Naive thymus-derived CD8-positive, alpha-beta T cell (primary cell): ENCODE measurements around the gene INPP5A. TPM values are rescaled to one million over a fixed set of nuclear protein-coding genes. Genes with fewer than 3 reads are reported as not detected.
A peak's percentile ranks its signal among the peaks of the same experiment; 100 is the strongest.

Source experiments
- ATAC-seq, 2 donors: fragments of 150-1000 bp; cut with Tn5 transposase in 1 of 2; sonication (Bioruptor Pico), chemical (Tn5 transposase) in 1 of 2; 1 replicate in 1 of 2; 2 replicates in 1 of 2; pipeline ENCODE4 v1.10.0; 2021; ENCODE audit warnings: mild to moderate bottlenecking in 2 of 2, moderate library complexity in 2 of 2
- POLR2A ChIA-PET: fragments of 350-600 bp; sonication (Branson Sonifier 250); formaldehyde crosslinking; loops from one replicate; lab custom pipeline; 2021; ENCODE audit warnings: antibody characterized with exemption; lab: Charles Lee
- DNase-seq, 10 donors: peaks; one replicate each; pipeline versions ENCODE4 v3.0.0 to v3.0.0-alpha.2; 2020 to 2022
- H3K27ac Mint-ChIP-seq, 10 donors: one replicate each; pipeline ENCODE4 v1.8.0; 2020 to 2022; ENCODE audit warnings: mild to moderate bottlenecking in 10 of 10, mixed read lengths in 10 of 10, moderate library complexity in 4 of 10, inconsistent platforms in 1 of 10
- H3K27me3 Mint-ChIP-seq, 5 donors: one replicate each; pipeline ENCODE4 v1.8.0; 2021 to 2022; ENCODE audit warnings: mixed read lengths in 5 of 5
- H3K36me3 Mint-ChIP-seq, 3 donors: one replicate each; pipeline ENCODE4 v1.8.0; 2020 to 2022; ENCODE audit warnings: mixed read lengths in 3 of 3, mild to moderate bottlenecking in 2 of 3, inconsistent platforms in 1 of 3
- H3K4me1 Mint-ChIP-seq, 4 donors: one replicate each; pipeline ENCODE4 v1.8.0; 2021 to 2022; ENCODE audit warnings: mixed read lengths in 4 of 4
- H3K4me3 Mint-ChIP-seq, 10 donors: one replicate each; pipeline ENCODE4 v1.8.0; 2020 to 2022; ENCODE audit warnings: mild to moderate bottlenecking in 10 of 10, mixed read lengths in 10 of 10, moderate library complexity in 6 of 10, inconsistent platforms in 1 of 10
- H3K9me3 Mint-ChIP-seq, 9 donors: one replicate each; pipeline ENCODE4 v1.8.0; 2020 to 2022; ENCODE audit warnings: mixed read lengths in 9 of 9, mild to moderate bottlenecking in 3 of 9, inconsistent platforms in 1 of 9, moderate library complexity in 1 of 9
- polyA plus RNA-seq, 3 donors: library from polyadenylated mRNA; unstranded; fragments of 300-500 nt; fragmentation: Illumina TruSeq; gene quantifications; one replicate each; pipeline ENCODE4 v1.2.3, GENCODE V29; 2021
- total RNA-seq, 8 experiments: library from RNA in 2 of 8; stranded (reverse) in 2 of 8; gene quantifications; one replicate each; pipeline ENCODE4 v1.2.3 and lab custom pipeline; 2021 to 2026

The INPP5A gene
- total and polyA plus RNA-seq, 5 experiments from 2014 or later = 0.51 to 33.7 (median 3.9) TPM

DNA sequence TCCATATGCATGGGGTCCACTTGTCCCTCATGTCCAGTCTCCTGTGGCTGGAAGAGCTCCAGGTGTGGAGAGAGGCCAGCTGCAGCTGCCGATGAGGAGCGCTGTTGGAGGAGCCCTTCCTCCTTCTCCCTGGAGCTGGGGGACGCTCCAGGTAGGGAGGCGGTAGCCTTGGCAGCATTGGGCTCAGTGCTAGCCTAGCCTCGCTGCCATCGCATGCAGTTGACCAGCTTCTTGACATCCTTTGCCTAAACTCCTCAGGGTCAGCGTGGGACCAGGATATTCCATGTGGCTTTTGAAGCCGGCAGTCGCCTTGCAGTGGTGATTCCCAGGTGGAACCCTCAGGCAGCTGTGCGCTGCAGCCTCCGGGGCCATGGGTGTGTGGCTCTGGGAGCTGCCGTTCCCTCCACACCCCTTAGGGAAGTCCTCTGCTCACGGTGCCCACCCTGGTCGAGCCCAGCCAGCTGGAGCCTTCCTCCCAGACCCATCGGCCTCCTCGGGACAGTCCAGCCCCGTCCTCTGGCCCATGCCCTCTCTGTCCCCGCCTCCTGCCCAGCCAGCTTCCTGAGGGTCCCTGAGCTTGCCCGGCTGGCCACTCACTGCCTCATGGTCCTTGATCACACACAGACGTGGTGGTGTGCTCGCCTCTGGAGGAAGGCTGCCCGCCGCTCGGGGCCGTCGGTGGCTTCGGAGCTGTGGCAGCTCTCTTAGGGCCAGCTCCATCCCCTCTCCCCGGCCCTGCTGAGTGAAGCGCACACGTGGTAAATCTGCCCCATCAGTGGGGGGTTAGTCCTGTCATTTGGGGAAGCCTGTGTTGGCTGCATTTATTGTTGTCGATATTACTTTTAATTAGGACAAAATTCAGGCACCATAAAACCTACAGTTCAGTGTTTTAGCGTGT lies 21.2 kb downstream of the INPP5A start:
- H3K9me3 Mint-ChIP-seq = no peaks in the 10 kb centered on the region
- H3K27ac Mint-ChIP-seq = no peak overlapping the region
- POLR2A ChIA-PET = interaction anchor here (0.9 kb wide), 1 partner anchor 9 kb away, joined by 3 read pairs; no protein-coding TSS in a partner anchor
- DNase-seq (no peak), ATAC-seq (no peak)
- H3K4me1 Mint-ChIP-seq = peaks cover 27 to 58% (median 44%) of the 10 kb centered on the region in 4 donors
- no peak overlapping the region for H3K4me3 Mint-ChIP-seq
- H3K27me3 Mint-ChIP-seq = no peaks in the 10 kb centered on the region
- H3K36me3 Mint-ChIP-seq = no peaks in the 10 kb centered on the region

DNA sequence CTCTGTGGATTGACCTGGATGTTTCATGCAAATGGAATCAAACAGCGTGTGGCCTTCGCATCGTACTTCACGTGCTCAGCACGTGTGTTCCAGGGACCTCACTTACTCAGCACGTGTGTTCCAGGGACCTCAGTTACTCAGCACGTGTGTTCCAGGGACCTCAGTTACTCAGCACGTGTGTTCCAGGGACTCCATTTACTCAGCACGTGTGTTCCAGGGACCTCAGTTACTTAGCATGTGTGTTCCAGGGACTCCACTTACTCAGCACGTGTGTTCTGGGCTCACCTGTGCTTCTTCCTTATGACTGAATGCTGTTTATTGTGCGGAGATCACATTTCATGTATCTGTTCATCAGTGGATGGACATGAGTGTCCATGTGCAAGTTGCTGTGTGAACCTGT lies 22.0 kb downstream of the INPP5A start:
- DNase-seq (no peak), ATAC-seq (no peak)
- peak overlapping the region in 2 of 10 donors; percentile 3 to 6 for H3K4me3 Mint-ChIP-seq
- no peaks in the 10 kb centered on the region for H3K27me3 Mint-ChIP-seq
- POLR2A ChIA-PET = interaction anchor here (1.2 kb wide), 1 partner anchor 17 kb away, joined by 5 read pairs; no protein-coding TSS in a partner anchor
- peaks cover 30 to 61% (median 49%) of the 10 kb centered on the region in 4 donors for H3K4me1 Mint-ChIP-seq
- no peaks in the 10 kb centered on the region for H3K36me3 Mint-ChIP-seq
- no peaks in the 10 kb centered on the region for H3K9me3 Mint-ChIP-seq
- no peak overlapping the region for H3K27ac Mint-ChIP-seq

DNA sequence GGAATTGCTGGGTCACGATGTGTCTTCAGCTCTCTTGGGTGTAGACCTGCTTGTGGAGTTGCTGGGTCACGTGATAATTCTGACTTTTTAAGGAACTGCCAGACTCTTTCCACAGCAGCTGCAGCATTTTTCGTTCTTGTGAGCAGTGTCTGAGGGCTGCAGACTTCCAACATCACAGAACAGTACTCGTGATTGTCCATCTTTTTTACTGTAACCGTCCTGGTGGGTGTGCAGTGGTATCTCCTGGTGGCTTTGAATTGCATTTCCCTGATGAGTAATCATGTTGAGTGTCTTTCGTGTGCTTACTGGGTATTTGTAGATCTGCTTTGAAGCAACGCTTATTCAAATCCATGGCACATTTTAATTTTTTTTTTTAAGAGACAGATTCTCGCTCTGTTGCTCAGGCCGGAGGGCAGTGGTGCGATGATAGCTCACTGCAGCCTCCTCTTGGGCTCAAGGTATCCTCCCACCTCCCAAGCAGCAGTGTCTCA lies 22.7 kb downstream of the INPP5A start:
- H3K27ac Mint-ChIP-seq = peak overlapping the region in 3 of 10 donors; percentile 15 to 64 (median 27)
- peak overlapping the region in 2 of 10 donors; percentile 9 to 16 for H3K4me3 Mint-ChIP-seq
- no peaks in the 10 kb centered on the region for H3K36me3 Mint-ChIP-seq
- ATAC-seq (no peak), DNase-seq (no peak)
- peaks cover 34 to 66% (median 52%) of the 10 kb centered on the region in 4 donors for H3K4me1 Mint-ChIP-seq
- no peaks in the 10 kb centered on the region for H3K9me3 Mint-ChIP-seq
- POLR2A ChIA-PET = interaction anchor here (1.2 kb wide), 1 partner anchor 16 kb away, joined by 5 read pairs; no protein-coding TSS in a partner anchor
- H3K27me3 Mint-ChIP-seq = no peaks in the 10 kb centered on the region

DNA sequence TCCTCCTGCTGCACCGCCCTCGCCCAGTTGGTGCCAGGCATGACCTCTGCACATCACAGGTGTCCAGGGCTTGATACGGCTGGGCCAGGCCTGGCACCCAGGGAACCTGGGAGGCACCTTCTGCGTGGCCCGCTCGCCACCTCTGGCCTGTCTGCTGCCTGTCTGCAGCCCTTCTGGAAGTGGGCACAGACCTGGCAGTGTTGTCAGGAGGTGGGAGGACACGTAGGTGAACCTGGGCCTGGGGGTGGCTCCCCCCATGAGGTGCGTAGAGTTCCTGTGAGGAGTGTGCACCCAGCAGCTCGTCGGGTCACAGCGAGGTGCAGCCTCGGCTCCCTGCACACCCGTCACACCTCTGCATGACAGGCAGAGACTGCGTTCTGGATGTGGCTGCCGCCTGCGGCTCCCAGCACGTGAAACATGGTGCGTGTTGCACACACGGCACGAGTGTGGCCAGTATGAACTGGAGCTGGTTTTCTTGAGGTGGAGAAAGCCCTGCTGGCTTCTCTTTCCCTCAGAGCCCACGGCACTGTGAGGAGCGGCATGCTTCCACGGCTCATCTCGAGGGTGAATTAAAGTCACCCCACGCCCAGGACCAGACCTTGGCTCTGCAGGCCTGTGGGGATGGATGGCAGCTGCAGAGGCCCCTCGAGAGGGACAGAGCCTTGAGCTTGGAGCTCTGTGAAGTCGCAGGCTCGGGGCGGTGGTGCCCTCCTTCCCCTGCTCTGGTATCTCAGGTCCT lies 24.8 kb downstream of the INPP5A start:
- H3K4me3 Mint-ChIP-seq = no peak overlapping the region
- H3K4me1 Mint-ChIP-seq = peaks cover 32 to 66% (median 58%) of the 10 kb centered on the region in 4 donors
- H3K27ac Mint-ChIP-seq = no peak overlapping the region
- H3K27me3 Mint-ChIP-seq = no peaks in the 10 kb centered on the region
- DNase-seq = no peak
- ATAC-seq = no peak
- H3K36me3 Mint-ChIP-seq = no peaks in the 10 kb centered on the region
- POLR2A ChIA-PET = interaction anchor here (1.2 kb wide), 1 partner anchor 11 kb away, joined by 3 read pairs; no protein-coding TSS in a partner anchor
- no peaks in the 10 kb centered on the region for H3K9me3 Mint-ChIP-seq

DNA sequence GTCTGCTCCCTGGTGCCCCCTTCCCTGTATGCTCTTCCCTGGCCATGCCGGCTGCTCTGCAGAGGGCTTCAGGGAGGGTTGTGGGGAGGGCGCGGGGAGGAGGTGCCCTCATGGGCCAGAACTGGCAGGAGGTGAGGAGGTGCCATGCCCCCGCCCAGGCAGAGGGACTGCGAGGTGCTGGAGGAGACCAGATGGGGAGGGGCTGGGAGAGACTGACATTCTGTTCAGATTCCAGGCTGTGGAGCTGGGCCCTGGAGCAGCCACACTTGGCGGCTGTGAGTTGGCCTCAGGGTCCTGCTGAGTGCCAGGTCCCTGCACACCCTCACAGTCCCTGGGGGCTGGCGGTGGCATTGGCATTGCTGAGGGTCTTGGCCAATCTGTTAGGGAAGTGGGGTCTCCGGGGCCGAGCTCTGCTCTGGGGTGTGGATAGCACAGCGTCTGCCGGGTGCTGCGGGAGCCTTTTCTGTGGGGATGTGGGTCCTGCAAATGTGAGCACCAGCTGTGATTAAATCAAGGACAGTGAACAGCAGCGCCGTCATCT lies 25.4 kb downstream of the INPP5A start:
- no peaks in the 10 kb centered on the region for H3K36me3 Mint-ChIP-seq

DNA sequence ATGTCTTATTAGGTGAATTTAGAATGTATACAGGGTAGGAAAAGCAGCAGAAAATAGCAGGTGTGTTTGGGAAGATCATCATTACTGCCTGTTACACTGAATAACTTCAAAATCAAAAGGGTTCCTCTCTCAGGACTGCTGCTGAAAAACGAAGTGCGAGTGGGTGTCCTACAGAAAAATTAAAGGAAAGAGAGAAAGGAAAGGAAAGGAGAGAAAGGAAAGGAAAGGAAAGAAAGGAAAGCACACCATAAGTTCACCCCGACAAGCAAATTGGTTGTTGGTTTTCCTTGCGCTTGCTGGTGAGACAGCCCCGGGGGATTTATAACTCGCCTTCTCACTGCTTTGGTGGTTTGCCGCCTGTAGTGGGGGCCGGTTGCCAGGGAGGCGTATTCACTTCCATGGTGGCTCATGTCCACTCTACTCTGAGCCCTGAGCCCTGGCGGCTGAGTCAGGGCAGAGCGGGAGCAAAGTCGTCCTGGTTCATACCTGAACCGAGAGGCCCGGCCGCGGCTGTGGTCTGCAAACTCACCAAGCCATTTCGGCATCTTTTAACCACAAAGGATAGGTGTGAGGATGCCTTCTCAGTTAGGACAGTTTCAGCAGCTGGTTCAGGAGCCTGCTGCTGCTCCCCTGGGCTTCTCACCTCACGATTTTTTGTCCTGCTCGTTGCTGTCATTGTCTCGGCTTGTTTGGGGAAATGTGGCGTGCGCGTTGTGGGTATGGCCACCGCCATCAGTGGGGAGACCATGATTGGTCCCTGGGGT lies 26.1 kb downstream of the INPP5A start:
- POLR2A ChIA-PET = interaction anchor here (1.2 kb wide), 1 partner anchor 12 kb away, joined by 3 read pairs; no protein-coding TSS in a partner anchor
- Mint-ChIP-seq H3K27me3 (no peaks in the 10 kb centered on the region), H3K4me1 (peaks cover 32 to 60% (median 54%) of the 10 kb centered on the region in 4 donors), H3K36me3 (no peaks in the 10 kb centered on the region), H3K27ac (peak overlapping the region in 2 of 10 donors; percentile 0 to 41), H3K9me3 (no peaks in the 10 kb centered on the region), H3K4me3 (no peak overlapping the region)
- DNase-seq (no peak), ATAC-seq (no peak)

More for the DNA sequence above, 25.4 kb downstream of the INPP5A start:
- no peaks in the 10 kb centered on the region for H3K9me3 Mint-ChIP-seq
- H3K4me1 Mint-ChIP-seq = peaks cover 32 to 60% (median 55%) of the 10 kb centered on the region in 4 donors
- no peaks in the 10 kb centered on the region for H3K27me3 Mint-ChIP-seq
- no peak overlapping the region for H3K4me3 Mint-ChIP-seq
- POLR2A ChIA-PET = interaction anchor here (1.2 kb wide), 1 partner anchor 12 kb away, joined by 3 read pairs; no protein-coding TSS in a partner anchor
- no peak overlapping the region for H3K27ac Mint-ChIP-seq
- ATAC-seq (no peak), DNase-seq (no peak)

DNA sequence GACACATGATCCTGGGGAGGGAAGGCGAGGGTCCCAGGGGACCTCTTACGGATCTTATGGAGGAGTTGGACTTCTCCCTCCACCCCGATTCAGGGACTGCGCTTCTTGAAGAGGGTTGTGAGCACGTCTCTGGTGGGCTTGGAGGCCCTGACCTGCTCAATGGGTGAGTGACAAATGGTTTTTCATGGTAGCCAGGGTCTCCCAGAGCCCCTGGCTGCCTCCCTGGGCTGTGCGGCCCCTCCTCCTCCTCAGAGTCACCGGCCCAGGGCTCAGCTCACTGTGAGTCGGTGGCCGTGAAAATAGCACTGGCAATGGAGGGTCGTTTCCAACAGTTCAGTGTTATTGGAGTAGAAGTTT lies 26.6 kb downstream of the INPP5A start:
- Mint-ChIP-seq H3K36me3 (no peaks in the 10 kb centered on the region), H3K27ac (peak overlapping the region in 2 of 10 donors; percentile 0 to 41), H3K9me3 (no peaks in the 10 kb centered on the region), H3K27me3 (no peaks in the 10 kb centered on the region), H3K4me3 (no peak overlapping the region), H3K4me1 (peaks cover 28 to 55% (median 51%) of the 10 kb centered on the region in 4 donors)
- ATAC-seq = no peak
- no peak for DNase-seq
- POLR2A ChIA-PET = no interaction called here

DNA sequence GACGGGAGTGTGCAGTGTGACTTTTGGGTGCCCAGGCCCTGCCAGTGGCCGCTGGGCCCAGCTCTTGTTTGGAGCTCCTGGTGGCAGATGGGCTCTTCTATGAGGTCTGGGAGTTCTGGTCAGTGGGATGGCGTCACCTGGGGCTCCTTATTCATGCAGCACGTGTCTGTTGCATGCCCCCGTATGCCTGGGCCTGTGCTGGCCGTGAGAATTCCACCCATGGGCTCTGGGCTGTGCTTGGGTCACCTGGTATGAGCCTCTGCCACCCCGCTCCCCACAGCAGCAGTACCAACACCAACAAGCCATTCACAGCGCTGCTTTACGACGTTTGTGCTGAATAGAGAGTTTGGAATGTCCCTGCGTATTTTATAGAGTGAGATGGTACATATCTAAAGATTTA lies 27.1 kb downstream of the INPP5A start:
- H3K36me3 Mint-ChIP-seq = no peaks in the 10 kb centered on the region
- H3K27ac Mint-ChIP-seq = no peak overlapping the region
- ATAC-seq = no peak
- POLR2A ChIA-PET = no interaction called here
- no peaks in the 10 kb centered on the region for H3K27me3 Mint-ChIP-seq
- H3K9me3 Mint-ChIP-seq = no peaks in the 10 kb centered on the region
- no peak overlapping the region for H3K4me3 Mint-ChIP-seq
- no peak for DNase-seq
- H3K4me1 Mint-ChIP-seq = peaks cover 25 to 51% (median 46%) of the 10 kb centered on the region in 4 donors

DNA sequence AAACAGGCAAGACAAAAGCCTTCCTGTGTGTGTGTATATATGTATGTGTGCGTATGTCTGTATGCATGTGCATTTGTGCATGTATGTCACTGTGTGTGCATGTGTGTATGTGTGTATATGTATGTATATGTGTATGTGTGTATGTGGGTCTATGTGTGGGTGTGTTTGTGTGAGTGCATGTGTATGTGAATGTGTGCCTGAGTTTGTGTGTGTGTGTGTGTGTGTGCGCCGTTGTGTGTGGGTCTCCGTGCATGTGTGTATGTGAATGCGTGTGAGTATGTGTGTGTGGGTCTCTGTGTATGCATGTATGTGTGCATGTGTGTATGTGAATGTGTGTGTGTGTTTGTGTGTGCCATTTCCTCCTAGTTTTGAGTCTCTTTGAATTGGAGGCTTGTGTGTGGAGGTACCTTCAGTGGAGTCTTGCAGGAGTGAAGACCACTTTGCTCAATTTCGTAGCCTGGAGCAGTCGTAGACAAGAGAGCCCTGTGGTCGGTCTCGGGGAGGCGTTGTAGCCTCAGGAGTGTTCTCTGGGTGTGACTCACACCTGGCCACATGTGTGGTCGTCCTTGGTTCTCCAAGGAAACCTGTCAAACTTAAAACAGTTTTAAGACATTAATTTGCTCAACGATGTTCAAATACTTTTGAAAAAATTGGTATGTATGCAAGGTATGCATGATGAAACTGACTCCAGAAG lies 28.1 kb downstream of the INPP5A start:
- POLR2A ChIA-PET = no interaction called here
- no peaks in the 10 kb centered on the region for H3K27me3 Mint-ChIP-seq
- H3K9me3 Mint-ChIP-seq = no peaks in the 10 kb centered on the region
- peaks cover 22 to 49% (median 40%) of the 10 kb centered on the region in 4 donors for H3K4me1 Mint-ChIP-seq
- H3K27ac Mint-ChIP-seq = peak overlapping the region in 1 of 10 donors; percentile 31
- ATAC-seq (no peak), DNase-seq (no peak)
- no peaks in the 10 kb centered on the region for H3K36me3 Mint-ChIP-seq
- H3K4me3 Mint-ChIP-seq = no peak overlapping the region

DNA sequence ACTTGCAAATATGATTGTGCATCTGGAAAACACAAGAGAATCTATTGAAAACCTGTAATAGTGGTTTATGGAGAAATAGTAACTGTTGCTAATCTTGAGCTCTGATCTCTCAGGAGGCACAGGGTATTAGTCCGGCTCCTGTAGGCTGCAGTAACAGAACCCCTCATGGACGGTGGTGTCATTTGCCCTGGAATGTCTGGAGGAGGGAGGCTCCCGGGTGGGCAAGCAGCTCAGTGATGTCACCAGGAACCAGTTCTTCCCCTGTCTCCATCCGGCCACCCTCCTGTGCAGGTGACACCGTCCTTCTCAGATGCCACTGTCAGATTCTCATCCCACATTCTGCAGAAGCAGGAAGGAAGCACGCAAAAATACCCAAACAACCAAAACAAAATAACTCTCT lies 29.3 kb downstream of the INPP5A start:
- peaks cover 26 to 43% (median 29%) of the 10 kb centered on the region in 4 donors for H3K4me1 Mint-ChIP-seq
- no peaks in the 10 kb centered on the region for H3K27me3 Mint-ChIP-seq
- ATAC-seq = no peak
- H3K4me3 Mint-ChIP-seq = no peak overlapping the region
- DNase-seq = no peak
- POLR2A ChIA-PET = no interaction called here
- no peaks in the 10 kb centered on the region for H3K9me3 Mint-ChIP-seq
- H3K36me3 Mint-ChIP-seq = no peaks in the 10 kb centered on the region
- no peak overlapping the region for H3K27ac Mint-ChIP-seq

DNA sequence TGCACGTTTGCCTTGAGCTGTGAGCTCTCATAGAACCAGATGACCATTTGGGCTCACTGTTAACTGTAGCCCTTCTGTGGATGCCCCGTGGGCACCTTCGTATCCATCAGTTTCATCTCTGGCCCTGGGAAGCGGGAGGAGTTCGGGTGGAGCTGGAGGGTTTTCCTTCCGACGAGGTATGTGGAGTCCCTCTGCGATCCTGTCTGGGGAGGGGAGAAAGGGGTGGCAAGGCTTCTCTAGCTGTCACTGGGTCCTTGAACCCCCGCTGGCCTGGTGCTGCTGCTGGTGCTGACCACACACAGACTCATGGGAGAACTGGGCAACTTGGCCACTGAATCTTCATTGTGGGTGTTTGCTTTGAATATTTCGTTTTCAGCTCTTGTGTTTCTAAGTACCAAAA lies 32.7 kb downstream of the INPP5A start:
- no peak for ATAC-seq
- Mint-ChIP-seq H3K4me3 (peak overlapping the region in 4 of 10 donors; percentile 2 to 45 (median 14)), H3K27me3 (no peaks in the 10 kb centered on the region), H3K36me3 (no peaks in the 10 kb centered on the region), H3K9me3 (no peaks in the 10 kb centered on the region), H3K4me1 (peaks cover 10 to 31% (median 16%) of the 10 kb centered on the region in 4 donors), H3K27ac (peak overlapping the region in 2 of 10 donors; percentile 14 to 46)
- POLR2A ChIA-PET = interaction anchor here (1.0 to 1.6 kb wide), 2 partner anchors 19 to 29 kb away, joined by 4 to 5 read pairs; no protein-coding TSS in a partner anchor
- DNase-seq = no peak
